ENCODE data around the gene RAB27B.

GRCh38 chr18:54877076-54877475 is 48.8 kb downstream of the RAB27B start:
- TF ChIP-seq POLR2A (IDR thresholded peaks at IDR 0.05; ENCODE audit: low read depth): no peak
- no peak for TF ChIP-seq POLR2AphosphoS5 (IDR thresholded peaks at IDR 0.05)
- no peak for TF ChIP-seq CTCF (IDR thresholded peaks at IDR 0.05)
- TF ChIP-seq EP300 (IDR thresholded peaks at IDR 0.05): no peak
